ENCODE measurements around the gene NAGPA.

The NAGPA gene

GRCh38 chr16:5018793-5019192 is 14.9 kb downstream of the NAGPA start:
- no peak for TF ChIP-seq ZBTB7A (IDR thresholded peaks at IDR 0.05; ENCODE audit: low read depth)
- TF ChIP-seq MAX (IDR thresholded peaks at IDR 0.05): no peak
- TF ChIP-seq TAF1 (IDR thresholded peaks at IDR 0.05; ENCODE audit: low read depth): no peak
- TF ChIP-seq REST (IDR thresholded peaks at IDR 0.05; ENCODE audit: low read depth): no peak
- no peak for TF ChIP-seq TEAD4 (IDR thresholded peaks at IDR 0.05)
- TF ChIP-seq RAD21 (IDR thresholded peaks at IDR 0.05; ENCODE audit: low read depth): no peak
- no peak for TF ChIP-seq EP300 (IDR thresholded peaks at IDR 0.05; ENCODE audit: borderline replicate concordance)
- TF ChIP-seq CREB1 (IDR thresholded peaks at IDR 0.05; ENCODE audit: low read depth): no peak
- no peak for TF ChIP-seq NFIC (IDR thresholded peaks at IDR 0.05)
- TF ChIP-seq CEBPB (IDR thresholded peaks at IDR 0.05): no peak
- TF ChIP-seq FOXM1 (IDR thresholded peaks at IDR 0.05; ENCODE audit: borderline replicate concordance, low read depth): no peak
- no peak for TF ChIP-seq TCF12 (IDR thresholded peaks at IDR 0.05; ENCODE audit: low read depth)
- no peak for TF ChIP-seq USF1 (IDR thresholded peaks at IDR 0.05)
- no peak for TF ChIP-seq YY1 (IDR thresholded peaks at IDR 0.05; ENCODE audit: low read depth)
- TF ChIP-seq EGR1 (IDR thresholded peaks at IDR 0.05): no peak

- TF ChIP-seq USF1 (IDR thresholded peaks at IDR 0.05) (no peak), NFIC (IDR thresholded peaks at IDR 0.05) (no peak), REST (IDR thresholded peaks at IDR 0.05; ENCODE audit: low read depth) (no peak), EP300 (IDR thresholded peaks at IDR 0.05; ENCODE audit: borderline replicate concordance) (no peak)
These were observed 16.1 kb downstream of the NAGPA start for GRCh38 chr16:5017678-5017969.

GRCh38 chr16:5016967-5017677 is 16.6 kb downstream of the NAGPA start:
- no peak for TF ChIP-seq RAD21 (IDR thresholded peaks at IDR 0.05; ENCODE audit: low read depth)

GRCh38 chr16:5015887-5016286 is 17.8 kb downstream of the NAGPA start:
- TF ChIP-seq MAX (IDR thresholded peaks at IDR 0.05) (no peak), TAF1 (IDR thresholded peaks at IDR 0.05; ENCODE audit: low read depth) (no peak), EP300 (IDR thresholded peaks at IDR 0.05; ENCODE audit: borderline replicate concordance) (no peak), CREB1 (IDR thresholded peaks at IDR 0.05; ENCODE audit: low read depth) (no peak), EGR1 (IDR thresholded peaks at IDR 0.05) (no peak), NFIC (IDR thresholded peaks at IDR 0.05) (no peak), CEBPB (IDR thresholded peaks at IDR 0.05) (no peak), REST (IDR thresholded peaks at IDR 0.05; ENCODE audit: low read depth) (no peak), ZBTB7A (IDR thresholded peaks at IDR 0.05; ENCODE audit: low read depth) (no peak), YY1 (IDR thresholded peaks at IDR 0.05; ENCODE audit: low read depth) (no peak), TCF12 (IDR thresholded peaks at IDR 0.05; ENCODE audit: low read depth) (no peak), TEAD4 (IDR thresholded peaks at IDR 0.05) (no peak), RAD21 (IDR thresholded peaks at IDR 0.05; ENCODE audit: low read depth) (no peak), USF1 (IDR thresholded peaks at IDR 0.05) (no peak), FOXM1 (IDR thresholded peaks at IDR 0.05; ENCODE audit: borderline replicate concordance, low read depth) (no peak)

Measured in Ishikawa (cell line).